ENCODE results near the gene ACOT7. TPM values are rescaled to one million over a fixed set of nuclear protein-coding genes. Genes with fewer than 3 reads are reported as not detected.
A peak's percentile ranks its signal among the peaks of the same experiment; 100 is the strongest.

The ACOT7 gene
- total RNA-seq, 1 experiment from 2014 or later, result 33.9 TPM

- DNase-seq (ENCODE audit: low spot score), result no peak
Observed at GRCh38 chr1:6360517-6361070, 33.0 kb downstream of the ACOT7 start.

- DNase-seq (ENCODE audit: low spot score), result no peak
Observed at GRCh38 chr1:6360117-6360496, 33.5 kb downstream of the ACOT7 start.

GRCh38 chr1:6359216-6360116, 34.1 kb downstream of the ACOT7 start:
- peak; percentile 21 for DNase-seq (ENCODE audit: low spot score)

- DNase-seq (ENCODE audit: low spot score), result no peak
Observed at GRCh38 chr1:6358757-6359201, 34.8 kb downstream of the ACOT7 start.

GRCh38 chr1:6358144-6358624, 35.4 kb downstream of the ACOT7 start:
- DNase-seq (ENCODE audit: low spot score), result no peak

GRCh38 chr1:6357243-6357936, 36.2 kb downstream of the ACOT7 start:
- peak; percentile 29 for DNase-seq (ENCODE audit: low spot score)

GRCh38 chr1:6355621-6356020, 37.9 kb downstream of the ACOT7 start:
- no peak for DNase-seq (ENCODE audit: low spot score)

- no peak for DNase-seq (ENCODE audit: low spot score)
Observed at GRCh38 chr1:6354659-6355317, 38.8 kb downstream of the ACOT7 start.

- peak; percentile 47 for DNase-seq (ENCODE audit: low spot score)
Observed at GRCh38 chr1:6353955-6354658, 39.5 kb downstream of the ACOT7 start.

- DNase-seq (ENCODE audit: low spot score), result no peak
Observed at GRCh38 chr1:6353619-6353954, 40.0 kb downstream of the ACOT7 start.

- DNase-seq (ENCODE audit: low spot score), result peak; percentile 38
Observed at GRCh38 chr1:6352138-6352563, 41.4 kb downstream of the ACOT7 start.

- DNase-seq (ENCODE audit: low spot score), result peak; percentile 69
Observed at GRCh38 chr1:6351480-6352137, 42.0 kb downstream of the ACOT7 start.

GRCh38 chr1:6350416-6351088, 43.0 kb downstream of the ACOT7 start:
- DNase-seq (ENCODE audit: low spot score), result peak; percentile 62

- DNase-seq (ENCODE audit: low spot score), result no peak
Observed at GRCh38 chr1:6349254-6349943, 44.2 kb downstream of the ACOT7 start.

- DNase-seq (ENCODE audit: low spot score), result peak; percentile 16
Observed at GRCh38 chr1:6348511-6349191, 44.9 kb downstream of the ACOT7 start.

- peak; percentile 53 for DNase-seq (ENCODE audit: low spot score)
Observed at GRCh38 chr1:6347641-6348487, 45.7 kb downstream of the ACOT7 start.

- DNase-seq (ENCODE audit: low spot score), result no peak
Observed at GRCh38 chr1:6345460-6345859, 48.1 kb downstream of the ACOT7 start.

GRCh38 chr1:6345009-6345408, 48.6 kb downstream of the ACOT7 start:
- no peak for DNase-seq (ENCODE audit: low spot score)

Measured in HT-29 (cell line).